ENCODE data around the gene IL21.
"Not testable (repeated sequence)": the region's sequence is repeated elsewhere in the genome, so short reads cannot be mapped to it uniquely, and the experiment has no call there.

The IL21 gene

GRCh38 chr4:122621016-122621507 lies at the start of gene IL21:
Gene IL21 (minus strand): TSS chr4:122621066. CDS start chr4:122621011, 55 bp downstream.
- no peak for DNase-seq

GRCh38 chr4:122669911-122670738 lies 49.3 kb upstream of the IL21 start:
- DNase-seq: no peak

GRCh38 chr4:122668241-122668640 lies 47.4 kb upstream of the IL21 start:
- DNase-seq: no peak

GRCh38 chr4:122666527-122667245 lies 45.8 kb upstream of the IL21 start:
- peak; percentile 90 for DNase-seq

- no peak for DNase-seq
These were observed 44.5 kb upstream of the IL21 start for GRCh38 chr4:122665161-122665929.

- DNase-seq: no peak
These were observed 43.1 kb upstream of the IL21 start for GRCh38 chr4:122663814-122664610.

- DNase-seq: no peak
These were observed 42.4 kb upstream of the IL21 start for GRCh38 chr4:122663291-122663690.

GRCh38 chr4:122662701-122663100 lies 41.8 kb upstream of the IL21 start:
- no peak for DNase-seq

GRCh38 chr4:122661176-122662160 lies 40.6 kb upstream of the IL21 start:
- DNase-seq: peak; percentile 29

- DNase-seq: no peak
These were observed 38.0 kb upstream of the IL21 start for GRCh38 chr4:122658818-122659295.

- no peak for DNase-seq
These were observed 37.5 kb upstream of the IL21 start for GRCh38 chr4:122658377-122658776.

GRCh38 chr4:122657553-122657952 lies 36.7 kb upstream of the IL21 start:
- DNase-seq: no peak

GRCh38 chr4:122656583-122656982 lies 35.7 kb upstream of the IL21 start:
- DNase-seq: not testable (repeated sequence)

GRCh38 chr4:122652379-122652778 lies 31.5 kb upstream of the IL21 start:
- no peak for DNase-seq

- DNase-seq: no peak
These were observed 29.3 kb upstream of the IL21 start for GRCh38 chr4:122650148-122650547.

- DNase-seq: no peak
These were observed 26.8 kb upstream of the IL21 start for GRCh38 chr4:122647656-122648055.

- DNase-seq: no peak
These were observed 22.4 kb upstream of the IL21 start for GRCh38 chr4:122643257-122643656.

- DNase-seq: no peak
These were observed 18.3 kb upstream of the IL21 start for GRCh38 chr4:122639181-122639580.

- DNase-seq: no peak
These were observed 15.8 kb upstream of the IL21 start for GRCh38 chr4:122636697-122637096.

GRCh38 chr4:122635205-122635604 lies 14.3 kb upstream of the IL21 start:
- no peak for DNase-seq

GRCh38 chr4:122633211-122633610 lies 12.3 kb upstream of the IL21 start:
- DNase-seq: no peak
